ENCODE data around the gene SLC25A25. TPM values are rescaled to one million over a fixed set of nuclear protein-coding genes. Genes with fewer than 3 reads are reported as not detected.
A peak's percentile ranks its signal among the peaks of the same experiment; 100 is the strongest.
"Not testable (repeated sequence)": the region's sequence is repeated elsewhere in the genome, so short reads cannot be mapped to it uniquely, and the experiment has no call there.

SLC25A25 gene
- total RNA-seq = 10 to 100 TPM in 7 of 8 experiments, 1 to 10 TPM in 1; 10.0 to 39.7 (median 19.0) TPM

DNA sequence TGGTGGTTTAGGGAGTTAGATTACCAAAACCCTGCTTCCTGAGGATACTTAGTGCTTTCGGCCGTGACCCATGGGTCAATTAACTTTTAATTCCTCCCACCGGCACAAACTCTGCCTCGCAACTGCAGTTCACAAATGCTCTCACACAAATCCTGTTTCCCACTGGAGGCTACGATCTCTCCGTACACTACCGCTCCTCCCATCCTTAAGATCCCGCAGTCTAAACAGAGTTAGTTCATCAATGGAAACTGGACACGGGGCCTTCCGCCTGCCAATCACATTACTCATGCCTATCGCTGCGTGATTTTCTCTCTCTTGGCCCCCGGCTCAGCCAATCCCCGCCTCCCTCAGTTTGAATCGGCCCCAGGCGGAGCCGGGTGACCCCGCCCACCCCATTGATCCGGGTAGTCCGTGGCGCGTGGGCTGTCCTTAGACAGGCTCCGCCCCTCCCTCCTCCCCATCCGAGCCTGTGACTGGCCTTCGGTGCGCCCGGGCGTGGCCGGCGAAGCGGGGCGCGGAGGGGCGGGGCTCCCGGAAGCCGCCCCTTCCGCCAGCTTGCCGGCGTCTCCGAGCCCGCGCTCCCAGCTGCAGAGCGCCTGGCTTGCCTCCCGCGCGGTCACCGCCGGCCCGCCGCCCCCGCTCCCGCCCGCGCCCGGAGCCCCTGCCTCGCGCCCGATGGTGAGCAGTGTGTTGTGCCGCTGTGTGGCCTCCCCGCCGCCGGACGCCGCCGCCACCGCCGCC is at the start of gene SLC25A25:
TSS of gene SLC25A25 (plus strand) at position 588 of the 741 bp plus-strand sequence. CDS start at position 676, 88 bp downstream.
- ATAC-seq (replicated peaks in 6 of 8) = peak; percentile 76 to 85 (median 82)
- Histone ChIP-seq H3K4me3 (peak within 1 kb of the TSS; percentile 58 to 80 (median 72)), H3K4me1 (replicated peaks in 1 of 2) (peaks cover 19 to 27% of the 10 kb centered on the region in 2 donors), H3K27ac (peak within 1 kb of the TSS; percentile 97 to 98)
- 0 to 3% (median 0%) methylated on average over 1 to 8 of the region's 67 CpGs; no CpG with 5 or more reads in 2 of the 10 experiments for WGBS, 10 experiments
- in situ Hi-C loops (cut with MboI; ENCODE audit: low pct_unique_long_range_greater_than_20kb in 2 of 9, low sequenced_read_pairs in 9 of 9, unreplicated experiment in 9 of 9) = no loop called here

- no peak overlapping the region for H3K4me3 ChIP-seq
- ATAC-seq (replicated peaks in 6 of 8) = no peak
- H3K4me1 ChIP-seq (replicated peaks in 1 of 2) = no peaks in the 10 kb centered on the region
- WGBS, 10 experiments = 50 to 86% methylated on average over 1 of the region's 4 CpGs; no CpG with 5 or more reads in 8 of the 10 experiments
- H3K27ac ChIP-seq = no peak overlapping the region
- in situ Hi-C loops (cut with MboI; ENCODE audit: low pct_unique_long_range_greater_than_20kb in 2 of 9, low sequenced_read_pairs in 9 of 9, unreplicated experiment in 9 of 9) = no loop called here
These were observed 47.3 kb upstream of the SLC25A25 start for GRCh38 chr9:128020692-128021091.

- H3K4me3 ChIP-seq = no peak overlapping the region
- WGBS, 10 experiments = 0 to 100% (median 75%) methylated on average over 1 of the region's 1 CpG; no CpG with 5 or more reads in 2 of the 10 experiments
- no peaks in the 10 kb centered on the region for H3K4me1 ChIP-seq (replicated peaks in 1 of 2)
- in situ Hi-C loops (cut with MboI; ENCODE audit: low pct_unique_long_range_greater_than_20kb in 2 of 9, low sequenced_read_pairs in 9 of 9, unreplicated experiment in 9 of 9) = no loop called here
- no peak overlapping the region for H3K27ac ChIP-seq
- peak in 2 of 8 experiments; percentile 74 to 87 for ATAC-seq (replicated peaks in 6 of 8)
These were observed 46.9 kb upstream of the SLC25A25 start for GRCh38 chr9:128021098-128021497.

DNA sequence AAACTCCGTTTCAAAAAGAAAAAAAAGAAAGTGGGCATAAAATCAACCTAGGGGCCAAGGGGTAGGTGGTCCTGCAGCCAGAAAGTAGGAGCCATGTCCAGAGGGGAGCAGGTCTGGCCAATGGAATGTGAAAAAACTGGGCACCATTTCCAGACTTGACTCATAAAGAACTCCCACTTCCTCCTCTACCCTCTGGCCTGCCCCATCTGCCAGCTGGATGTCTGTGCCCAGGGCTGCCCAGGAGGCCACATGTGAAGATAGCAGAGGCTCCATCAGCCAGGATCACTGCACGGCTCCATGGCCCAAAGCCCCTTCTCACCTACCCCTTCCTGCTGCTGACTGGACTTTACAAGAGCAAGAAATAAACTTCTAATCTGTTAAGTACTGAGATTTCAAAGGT is 45.1 kb upstream of the SLC25A25 start:
- H3K4me3 ChIP-seq = no peak overlapping the region
- no peak for ATAC-seq (replicated peaks in 6 of 8)
- H3K27ac ChIP-seq = no peak overlapping the region
- no peaks in the 10 kb centered on the region for H3K4me1 ChIP-seq (replicated peaks in 1 of 2)
- 40 to 100% (median 100%) methylated on average over 1 of the region's 2 CpGs; no CpG with 5 or more reads in 6 of the 10 experiments for WGBS, 10 experiments
- in situ Hi-C loops (cut with MboI; ENCODE audit: low pct_unique_long_range_greater_than_20kb in 2 of 9, low sequenced_read_pairs in 9 of 9, unreplicated experiment in 9 of 9) = no loop called here

DNA sequence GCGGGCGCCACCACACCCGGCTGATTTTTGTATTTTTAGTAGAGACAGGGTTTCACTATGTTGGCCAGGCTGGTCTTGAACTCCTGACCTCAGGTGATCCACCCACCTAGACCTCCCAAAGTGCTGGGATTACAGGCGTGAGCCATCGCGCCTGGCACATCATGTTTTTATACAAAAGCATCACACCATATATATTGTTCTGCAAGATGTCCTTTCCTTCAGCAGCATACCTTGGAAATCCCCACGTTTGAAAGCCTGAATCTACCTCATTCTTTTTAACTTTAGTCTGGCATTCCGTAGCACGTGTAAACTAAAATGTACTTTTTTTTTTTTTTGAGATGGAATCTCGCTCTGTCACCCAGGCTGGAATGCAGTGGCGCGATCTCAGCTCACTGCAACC is 44.4 kb upstream of the SLC25A25 start:
- 38 to 97% (median 87%) methylated on average over 1 to 9 of the region's 12 CpGs; no CpG with 5 or more reads in 2 of the 10 experiments for WGBS, 10 experiments
- H3K4me3 ChIP-seq; ATAC-seq (replicated peaks in 6 of 8); H3K4me1 ChIP-seq (replicated peaks in 1 of 2); in situ Hi-C loops (cut with MboI; ENCODE audit: low pct_unique_long_range_greater_than_20kb in 2 of 9, low sequenced_read_pairs in 9 of 9, unreplicated experiment in 9 of 9); H3K27ac ChIP-seq: not testable (repeated sequence)

- Histone ChIP-seq H3K4me1 (replicated peaks in 1 of 2) (no peaks in the 10 kb centered on the region), H3K27ac (no peak overlapping the region), H3K4me3 (no peak overlapping the region)
- no peak for ATAC-seq (replicated peaks in 6 of 8)
- 47 to 100% (median 91%) methylated on average over 1 to 4 of the region's 5 CpGs; no CpG with 5 or more reads in 2 of the 10 experiments for WGBS, 10 experiments
- in situ Hi-C loops (cut with MboI; ENCODE audit: low pct_unique_long_range_greater_than_20kb in 2 of 9, low sequenced_read_pairs in 9 of 9, unreplicated experiment in 9 of 9) = loop anchor here in 1 of 9 experiments (25.0 kb wide), 1 partner anchor 88 kb away; the partner anchor contains the start of genes DPM2 and PIP5KL1
These were observed 43.2 kb upstream of the SLC25A25 start for GRCh38 chr9:128024761-128025308.

DNA sequence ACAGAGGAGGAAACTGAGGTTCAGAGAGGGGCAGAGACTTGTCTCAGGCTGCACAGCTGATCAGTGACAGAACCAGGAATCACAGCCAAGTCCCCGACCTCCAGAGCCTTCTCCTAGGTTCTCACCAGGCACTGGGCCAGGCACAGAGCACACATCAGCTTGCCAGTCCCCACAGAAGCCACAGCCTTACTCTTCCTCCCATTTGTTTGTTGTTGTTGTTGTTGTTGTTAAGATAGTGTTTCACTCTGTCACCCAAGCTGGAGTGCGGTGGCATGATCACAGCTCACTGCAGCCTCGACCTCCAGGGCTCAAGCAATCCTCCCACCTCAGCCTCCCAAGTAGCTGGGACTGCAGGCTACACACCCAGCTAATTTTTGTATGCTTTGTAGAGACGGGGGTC is 42.3 kb upstream of the SLC25A25 start:
- Histone ChIP-seq H3K4me1 (replicated peaks in 1 of 2) (no peaks in the 10 kb centered on the region), H3K4me3 (no peak overlapping the region), H3K27ac (no peak overlapping the region)
- 20 to 100% (median 76%) methylated on average over 1 to 2 of the region's 4 CpGs; no CpG with 5 or more reads in 5 of the 10 experiments for whole genome bisulfite sequencing, 10 experiments
- ATAC-seq (replicated peaks in 6 of 8) = no peak
- in situ Hi-C loops (cut with MboI; ENCODE audit: low pct_unique_long_range_greater_than_20kb in 2 of 9, low sequenced_read_pairs in 9 of 9, unreplicated experiment in 9 of 9) = loop anchor here in 1 of 9 experiments (25.0 kb wide), 1 partner anchor 88 kb away; the partner anchor contains the start of genes DPM2 and PIP5KL1

DNA sequence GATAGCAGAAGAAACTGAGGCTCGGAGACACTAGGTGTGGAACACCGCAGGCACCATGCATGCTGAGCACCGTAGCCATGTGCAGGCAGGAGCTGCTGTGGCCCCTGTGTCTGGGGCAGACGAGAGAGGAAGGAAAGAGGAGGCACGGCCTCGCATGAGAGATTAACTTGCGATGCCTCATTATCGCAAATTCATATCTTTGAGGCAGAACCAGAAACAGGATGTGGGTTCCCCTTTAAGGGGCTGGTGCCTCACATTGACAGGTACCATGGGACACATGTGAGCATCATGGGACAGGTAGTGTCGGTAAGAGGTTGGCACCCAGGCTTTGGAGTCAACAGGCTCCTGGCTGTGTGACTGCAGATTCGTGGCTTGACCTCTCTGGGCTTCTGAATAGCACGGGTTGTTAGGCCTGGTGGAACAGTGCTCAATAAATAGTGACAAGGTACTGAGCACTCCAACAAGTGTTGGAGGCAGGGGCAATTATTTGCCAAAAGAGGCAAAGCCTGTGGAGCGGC is 41.7 kb upstream of the SLC25A25 start:
- Histone ChIP-seq H3K27ac (no peak overlapping the region), H3K4me1 (replicated peaks in 1 of 2) (no peaks in the 10 kb centered on the region), H3K4me3 (no peak overlapping the region)
- ATAC-seq (replicated peaks in 6 of 8) = no peak
- WGBS, 10 experiments = 56 to 94% (median 86%) methylated on average over 1 to 11 of the region's 12 CpGs; no CpG with 5 or more reads in 5 of the 10 experiments
- in situ Hi-C loops (cut with MboI; ENCODE audit: low pct_unique_long_range_greater_than_20kb in 2 of 9, low sequenced_read_pairs in 9 of 9, unreplicated experiment in 9 of 9) = loop anchor here in 1 of 9 experiments (25.0 kb wide), 1 partner anchor 89 kb away; the partner anchor contains the start of genes DPM2 and PIP5KL1

DNA sequence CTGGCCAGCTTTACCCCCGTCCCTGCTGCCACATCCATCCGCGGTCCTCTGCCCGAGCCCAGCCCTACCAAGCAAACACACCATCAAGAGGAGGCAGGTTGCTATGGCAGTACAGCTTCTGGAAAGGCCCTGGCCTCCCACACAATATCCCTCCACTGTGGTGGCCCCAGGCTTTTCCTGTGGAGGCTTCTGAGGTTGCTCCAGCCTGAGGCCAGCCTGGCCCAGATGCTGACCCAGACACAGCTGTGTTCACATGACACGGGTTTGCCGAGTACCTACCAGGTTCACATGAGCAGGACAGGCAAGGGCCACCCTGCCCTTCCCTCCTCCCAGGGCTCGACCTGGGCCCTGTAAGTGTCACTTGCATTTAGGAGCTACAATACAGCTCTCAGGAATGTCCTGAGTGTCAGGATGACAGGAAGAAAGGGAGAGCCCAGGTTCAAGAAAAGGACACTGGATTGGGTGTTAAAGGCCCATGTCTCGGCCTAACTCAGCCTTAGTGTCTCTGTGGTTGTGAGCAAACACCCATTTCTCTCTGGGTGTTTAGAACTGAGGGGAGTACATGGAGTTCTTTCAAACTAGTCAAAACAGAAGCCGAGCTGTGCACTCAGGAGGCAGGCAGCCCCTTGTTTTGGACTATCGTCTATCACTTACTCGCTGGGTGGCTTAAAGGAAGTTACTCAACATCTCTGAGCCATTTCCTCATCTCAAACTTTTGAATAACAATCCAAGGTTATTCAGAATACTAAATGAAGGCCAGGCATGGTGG is 41.1 kb upstream of the SLC25A25 start:
- peak in 6 of 8 experiments; percentile 16 to 73 (median 40) for ATAC-seq (replicated peaks in 6 of 8)
- Histone ChIP-seq H3K4me3 (no peak overlapping the region), H3K27ac (no peak overlapping the region), H3K4me1 (replicated peaks in 1 of 2) (no peaks in the 10 kb centered on the region)
- in situ Hi-C loops (cut with MboI; ENCODE audit: low pct_unique_long_range_greater_than_20kb in 2 of 9, low sequenced_read_pairs in 9 of 9, unreplicated experiment in 9 of 9) = loop anchor here in 1 of 9 experiments (25.0 kb wide), 1 partner anchor 90 kb away; the partner anchor contains the start of genes DPM2 and PIP5KL1
- WGBS, 10 experiments = 38 to 91% (median 79%) methylated on average over 1 to 10 of the region's 11 CpGs; no CpG with 5 or more reads in 1 of the 10 experiments

GRCh38 chr9:128027705-128028104 is 40.3 kb upstream of the SLC25A25 start:
- H3K4me1 ChIP-seq (replicated peaks in 1 of 2) = no peaks in the 10 kb centered on the region
- 92 to 100% (median 100%) methylated on average over 2 to 4 of the region's 4 CpGs; no CpG with 5 or more reads in 5 of the 10 experiments for WGBS, 10 experiments
- no peak overlapping the region for H3K27ac ChIP-seq
- no peak overlapping the region for H3K4me3 ChIP-seq
- no peak for ATAC-seq (replicated peaks in 6 of 8)
- in situ Hi-C loops (cut with MboI; ENCODE audit: low pct_unique_long_range_greater_than_20kb in 2 of 9, low sequenced_read_pairs in 9 of 9, unreplicated experiment in 9 of 9) = loop anchor here in 1 of 9 experiments (25.0 kb wide), 1 partner anchor 90 kb away; the partner anchor contains the start of genes DPM2 and PIP5KL1

- ATAC-seq (replicated peaks in 6 of 8) = no peak
- H3K4me3 ChIP-seq = no peak overlapping the region
- peaks cover 0 to 3% of the 10 kb centered on the region in 2 donors for H3K4me1 ChIP-seq (replicated peaks in 1 of 2)
- H3K27ac ChIP-seq = no peak overlapping the region
- WGBS, 10 experiments = 20 to 100% (median 80%) methylated on average over 1 to 4 of the region's 4 CpGs; no CpG with 5 or more reads in 3 of the 10 experiments
- in situ Hi-C loops (cut with MboI; ENCODE audit: low pct_unique_long_range_greater_than_20kb in 2 of 9, low sequenced_read_pairs in 9 of 9, unreplicated experiment in 9 of 9) = loop anchor here in 3 of 9 experiments (5.0 to 25.0 kb wide), 3 partner anchors 86 to 99 kb away; partner anchors contain the start of genes DPM2 (in 2 of the 3) and PIP5KL1 (in 2 of the 3)
These were observed 34.4 kb upstream of the SLC25A25 start for GRCh38 chr9:128033609-128034008.
